Measurements from ENCODE around the gene TRIML1.

DNA sequence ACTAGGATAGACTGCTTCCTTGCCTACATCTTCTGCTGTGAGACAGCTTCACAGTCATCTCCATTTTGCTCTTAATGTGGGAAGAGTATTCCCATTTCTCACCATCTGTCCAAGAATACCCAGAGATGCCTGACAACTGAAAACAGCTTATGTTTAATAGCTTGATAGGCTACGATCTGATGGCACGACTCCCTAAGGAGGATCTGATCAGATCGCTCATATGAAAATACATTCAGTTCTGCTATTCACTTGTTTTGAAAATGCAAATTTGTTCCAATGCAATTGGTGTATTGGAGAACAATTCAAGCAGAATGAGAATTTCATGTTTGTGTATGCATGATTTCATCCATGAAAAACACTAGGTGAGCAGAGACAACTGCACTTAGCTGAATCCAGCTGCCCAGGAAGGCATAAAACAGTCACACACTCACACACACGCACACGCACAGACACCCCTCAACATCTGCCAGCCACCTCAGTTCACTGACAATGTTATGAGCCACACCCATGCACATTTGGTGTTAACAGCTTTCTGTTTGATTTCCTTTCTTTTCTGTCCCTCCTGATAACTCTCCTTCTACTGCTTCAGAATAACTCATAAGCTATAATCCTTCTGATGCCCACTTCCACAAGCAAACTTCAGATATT, 29.6 kb downstream of the TRIML1 start:
- TF ChIP-seq, protein P1, sequence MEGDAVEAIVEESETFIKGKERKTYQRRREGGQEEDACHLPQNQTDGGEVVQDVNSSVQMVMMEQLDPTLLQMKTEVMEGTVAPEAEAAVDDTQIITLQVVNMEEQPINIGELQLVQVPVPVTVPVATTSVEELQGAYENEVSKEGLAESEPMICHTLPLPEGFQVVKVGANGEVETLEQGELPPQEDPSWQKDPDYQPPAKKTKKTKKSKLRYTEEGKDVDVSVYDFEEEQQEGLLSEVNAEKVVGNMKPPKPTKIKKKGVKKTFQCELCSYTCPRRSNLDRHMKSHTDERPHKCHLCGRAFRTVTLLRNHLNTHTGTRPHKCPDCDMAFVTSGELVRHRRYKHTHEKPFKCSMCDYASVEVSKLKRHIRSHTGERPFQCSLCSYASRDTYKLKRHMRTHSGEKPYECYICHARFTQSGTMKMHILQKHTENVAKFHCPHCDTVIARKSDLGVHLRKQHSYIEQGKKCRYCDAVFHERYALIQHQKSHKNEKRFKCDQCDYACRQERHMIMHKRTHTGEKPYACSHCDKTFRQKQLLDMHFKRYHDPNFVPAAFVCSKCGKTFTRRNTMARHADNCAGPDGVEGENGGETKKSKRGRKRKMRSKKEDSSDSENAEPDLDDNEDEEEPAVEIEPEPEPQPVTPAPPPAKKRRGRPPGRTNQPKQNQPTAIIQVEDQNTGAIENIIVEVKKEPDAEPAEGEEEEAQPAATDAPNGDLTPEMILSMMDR (IDR thresholded peaks at IDR 0.05), result no peak
- TF ChIP-seq POLR2A (IDR thresholded peaks at IDR 0.05), result no peak
